ENCODE measurements around the gene C19orf85.

C19orf85 gene

DNA sequence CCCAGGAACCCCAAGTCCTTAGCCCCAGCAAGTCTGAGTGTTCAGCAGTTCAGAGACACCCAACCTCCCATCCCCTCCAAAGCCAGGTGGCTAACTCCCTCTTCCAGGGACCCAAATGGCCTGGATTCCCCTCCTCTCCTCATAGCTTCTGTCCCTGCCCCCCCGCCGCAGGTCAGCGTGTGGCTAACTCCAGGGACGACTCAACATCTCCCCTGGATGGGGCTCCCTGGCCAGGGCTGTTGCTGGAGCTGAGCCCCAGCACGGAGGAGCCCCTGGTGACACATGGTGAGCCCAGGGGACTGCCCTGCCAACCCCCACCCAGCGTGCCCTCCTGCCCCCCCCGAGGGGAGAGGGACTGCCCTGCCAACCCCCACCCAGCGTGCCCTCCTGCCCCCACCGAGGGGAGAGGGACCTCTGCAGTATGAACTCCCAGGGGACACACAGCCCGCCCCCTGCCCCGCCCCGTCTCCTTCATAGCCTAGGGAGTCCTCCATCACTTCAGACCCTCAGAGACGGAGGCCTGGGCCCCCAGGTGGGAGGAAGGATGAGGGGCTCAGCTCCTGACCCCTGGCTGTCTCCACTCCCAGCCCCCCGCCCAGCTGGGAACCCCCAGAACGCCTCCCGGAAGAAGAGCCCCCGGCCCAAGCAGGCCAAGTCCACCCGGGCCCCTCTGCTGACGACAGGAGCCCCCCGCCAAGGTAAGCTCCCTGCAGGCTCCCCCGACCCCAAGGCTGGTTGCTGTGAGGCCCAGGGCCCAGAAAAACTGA is 25.3 kb upstream of the C19orf85 start:
- DNase-seq (ENCODE audit: low read depth in 3 of 3), result no peak

DNA sequence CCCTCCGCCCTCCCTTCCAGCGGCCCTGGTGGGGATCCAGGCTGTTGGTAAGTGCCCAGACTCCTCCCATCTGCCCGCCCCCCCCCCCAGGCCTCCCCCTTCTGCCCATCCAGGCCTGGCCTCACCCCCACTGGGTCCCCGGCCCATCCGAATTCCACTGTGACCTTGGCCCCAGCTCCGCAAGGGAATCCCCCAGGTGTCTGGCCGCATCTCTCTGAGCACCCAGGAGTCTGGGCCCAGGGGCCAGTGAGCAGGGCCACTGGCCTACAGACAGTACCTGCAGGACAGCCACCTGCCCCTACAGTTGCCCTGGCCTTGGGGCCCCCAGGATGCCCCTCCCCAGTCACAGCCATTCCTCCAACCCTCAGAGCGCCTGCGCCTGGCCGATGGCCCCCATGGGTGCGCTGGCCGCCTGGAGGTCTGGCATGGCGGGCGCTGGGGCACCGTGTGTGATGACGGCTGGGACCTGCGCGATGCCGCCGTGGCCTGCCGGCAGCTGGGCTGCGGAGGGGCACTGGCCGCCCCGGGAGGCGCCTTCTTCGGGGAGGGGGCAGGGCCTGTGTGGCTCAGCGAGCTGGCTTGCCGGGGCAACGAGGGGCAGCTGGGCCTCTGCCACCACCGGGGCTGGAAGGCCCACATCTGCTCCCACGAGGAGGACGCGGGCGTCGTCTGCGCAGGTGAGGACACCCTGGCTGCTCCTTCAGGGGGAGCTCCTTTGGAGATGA is 24.6 kb upstream of the C19orf85 start:
- DNase-seq (ENCODE audit: low read depth in 3 of 3), result no peak

DNA sequence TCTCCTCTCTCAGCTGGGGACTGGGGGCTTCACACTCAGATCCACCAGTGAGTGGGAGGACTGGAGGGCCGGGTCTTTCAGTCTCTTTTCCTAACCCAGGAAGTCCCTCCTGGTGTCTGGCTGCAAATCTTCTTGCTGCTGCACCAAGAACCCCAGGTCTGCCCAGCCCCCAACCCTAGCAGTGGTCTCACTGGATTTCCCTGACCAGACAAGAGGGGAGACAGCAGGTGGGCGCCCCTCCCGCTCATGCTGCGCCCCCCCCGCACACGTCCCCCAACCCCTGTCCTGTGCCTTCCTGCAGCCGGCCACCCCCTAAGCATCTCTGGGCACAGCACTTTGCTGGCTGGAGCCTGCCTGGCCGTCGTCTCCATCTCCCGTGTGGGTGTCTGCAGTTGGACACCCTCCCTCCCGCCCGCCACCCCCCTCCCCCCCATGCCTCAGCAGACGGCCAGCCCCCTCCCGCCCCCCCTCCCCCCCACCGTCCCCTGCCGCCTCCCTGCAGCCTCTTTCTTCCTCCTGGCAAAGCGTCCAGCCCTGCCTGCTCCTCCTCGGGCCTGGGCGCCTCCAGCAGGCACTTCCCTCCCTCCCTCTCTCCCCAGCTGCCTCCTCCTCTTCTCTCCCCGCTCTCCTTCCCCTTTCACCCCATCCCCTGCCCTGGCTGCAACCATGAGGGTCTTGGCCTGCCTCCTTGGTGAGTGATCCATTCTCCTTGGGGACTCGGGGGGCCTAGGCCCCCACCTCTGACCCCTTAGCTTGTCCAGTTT is 23.6 kb upstream of the C19orf85 start, which contains the start of gene SSC5D:
Gene SSC5D (plus strand): TSS at position 513 of the 764 bp plus-strand sequence. CDS start 154 bp downstream, at position 667.
- DNase-seq (ENCODE audit: low read depth in 3 of 3), result no peak

GRCh38 chr19:55486971-55487923 is 22.7 kb upstream of the C19orf85 start:
- peak; percentile 27 to 62 (median 47) for DNase-seq (ENCODE audit: low read depth in 3 of 3)

DNA sequence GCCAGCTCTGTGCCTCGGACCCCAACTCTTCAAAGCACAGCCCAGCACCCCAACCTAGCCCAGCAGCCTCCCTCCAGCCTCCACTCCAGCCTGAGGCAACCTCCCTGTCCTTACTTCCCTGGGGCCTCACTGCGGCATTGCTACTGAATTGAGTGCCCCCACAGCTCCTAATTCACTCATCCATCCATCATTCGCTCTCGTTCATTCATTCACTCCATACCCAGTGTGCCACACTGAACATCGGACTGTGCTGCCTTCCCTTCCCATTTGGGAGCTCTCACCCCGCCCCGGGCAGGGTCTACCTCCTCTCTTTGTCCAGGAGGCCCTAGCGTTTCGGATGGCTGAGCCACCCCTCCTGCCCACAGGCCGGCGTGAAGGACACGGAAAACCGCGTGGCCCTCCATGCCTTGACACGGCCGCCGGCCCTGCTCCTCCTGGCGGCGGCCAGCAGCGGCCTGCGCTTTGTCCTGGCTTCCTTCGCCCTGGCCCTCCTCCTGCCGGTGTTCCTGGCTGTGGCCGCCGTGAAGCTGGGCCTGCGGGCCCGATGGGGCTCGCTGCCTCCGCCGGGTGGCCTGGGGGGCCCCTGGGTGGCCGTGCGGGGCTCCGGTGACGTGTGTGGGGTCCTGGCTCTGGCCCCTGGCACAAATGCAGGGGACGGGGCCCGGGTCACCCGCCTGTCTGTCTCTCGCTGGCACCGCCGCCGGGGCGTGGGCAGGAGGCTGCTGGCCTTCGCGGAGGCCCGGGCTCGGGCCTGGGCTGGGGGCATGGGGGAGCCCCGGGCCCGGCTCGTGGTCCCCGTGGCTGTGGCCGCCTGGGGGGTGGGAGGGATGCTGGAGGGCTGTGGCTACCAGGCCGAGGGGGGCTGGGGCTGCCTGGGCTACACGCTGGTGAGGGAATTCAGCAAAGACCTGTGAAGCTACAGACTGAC is 21.8 kb upstream of the C19orf85 start:
- no peak for DNase-seq (ENCODE audit: low read depth in 3 of 3)

- DNase-seq (ENCODE audit: low read depth in 3 of 3), result no peak
These were observed 21.0 kb upstream of the C19orf85 start for GRCh38 chr19:55485439-55486011.

- peak; percentile 32 to 54 (median 44) for DNase-seq (ENCODE audit: low read depth in 3 of 3)
These were observed 20.3 kb upstream of the C19orf85 start, which contains the start of gene NAT14 for GRCh38 chr19:55484593-55485438. NAT14 (plus strand) TSS chr19:55485188; CDS start chr19:55485709, 521 bp downstream.

- DNase-seq (ENCODE audit: low read depth in 3 of 3), result no peak
These were observed 19.4 kb upstream of the C19orf85 start for GRCh38 chr19:55483706-55484592.

- DNase-seq (ENCODE audit: low read depth in 3 of 3), result no peak
These were observed 18.6 kb upstream of the C19orf85 start for GRCh38 chr19:55482967-55483705.

- no peak for DNase-seq (ENCODE audit: low read depth in 3 of 3)
These were observed 17.8 kb upstream of the C19orf85 start for GRCh38 chr19:55482156-55482961.

- DNase-seq (ENCODE audit: low read depth in 3 of 3), result no peak
These were observed 17.2 kb upstream of the C19orf85 start for GRCh38 chr19:55481794-55482155.

- DNase-seq (ENCODE audit: low read depth in 3 of 3), result no peak
These were observed 16.7 kb upstream of the C19orf85 start for GRCh38 chr19:55481148-55481793.

GRCh38 chr19:55479451-55480230 is 15.1 kb upstream of the C19orf85 start:
- DNase-seq (ENCODE audit: low read depth in 3 of 3), result no peak

DNA sequence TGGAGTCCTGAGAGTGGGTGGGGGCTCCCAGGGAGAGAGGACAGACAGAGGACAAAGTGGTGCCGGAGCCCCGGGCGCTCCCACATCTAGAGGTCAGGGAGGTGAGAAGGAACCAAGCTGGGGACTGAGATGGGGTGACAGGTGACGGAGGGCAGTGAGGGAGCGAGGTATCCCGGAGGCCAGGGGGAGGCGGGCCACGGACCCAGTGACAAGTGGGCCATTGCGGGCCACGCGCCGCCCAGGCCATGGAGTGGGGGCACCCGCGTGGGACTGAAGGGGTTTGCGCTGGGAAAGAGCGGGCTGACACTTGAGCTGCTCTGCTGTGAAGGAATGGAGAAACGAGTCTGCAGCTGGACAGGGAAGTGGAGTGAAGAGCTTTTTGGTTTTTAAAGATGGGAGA is 14.5 kb upstream of the C19orf85 start:
- no peak for DNase-seq (ENCODE audit: low read depth in 3 of 3)

DNA sequence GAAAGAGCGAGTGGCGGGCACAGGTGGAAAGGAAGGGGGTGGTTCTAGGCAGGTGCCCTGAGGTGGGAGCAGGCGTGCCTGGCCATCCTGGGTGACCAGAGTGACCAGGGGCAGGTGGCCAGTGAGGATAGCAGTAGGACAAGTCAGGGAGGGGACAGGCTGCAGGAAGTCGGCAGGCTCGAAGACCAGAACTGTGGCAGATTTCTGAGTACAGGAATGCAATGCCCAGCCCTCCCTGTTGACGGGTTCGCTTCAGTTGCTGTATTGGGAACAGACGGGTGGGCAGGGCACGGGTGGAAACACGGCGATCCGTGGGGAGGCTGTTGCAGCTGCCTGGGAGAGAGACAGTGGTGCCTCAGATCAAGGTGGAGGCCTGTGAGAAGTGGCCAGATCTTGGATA is 13.8 kb upstream of the C19orf85 start:
- no peak for DNase-seq (ENCODE audit: low read depth in 3 of 3)

Measured in stimulated activated CD4-positive, alpha-beta T cell treated with anti-CD3 and anti-CD28 coated beads, TNF-alpha, amount 100 ng/mL, for 48 hours (primary cell).